NCI-H774 (cell line): ENCODE data around the gene SPPL2B.
A peak's percentile ranks its signal among the peaks of the same experiment; 100 is the strongest.

Experiments used
- DNase-seq: peaks from one replicate; lab custom pipeline; 2025; lab: John Stamatoyannopoulos, UW

SPPL2B gene

DNA sequence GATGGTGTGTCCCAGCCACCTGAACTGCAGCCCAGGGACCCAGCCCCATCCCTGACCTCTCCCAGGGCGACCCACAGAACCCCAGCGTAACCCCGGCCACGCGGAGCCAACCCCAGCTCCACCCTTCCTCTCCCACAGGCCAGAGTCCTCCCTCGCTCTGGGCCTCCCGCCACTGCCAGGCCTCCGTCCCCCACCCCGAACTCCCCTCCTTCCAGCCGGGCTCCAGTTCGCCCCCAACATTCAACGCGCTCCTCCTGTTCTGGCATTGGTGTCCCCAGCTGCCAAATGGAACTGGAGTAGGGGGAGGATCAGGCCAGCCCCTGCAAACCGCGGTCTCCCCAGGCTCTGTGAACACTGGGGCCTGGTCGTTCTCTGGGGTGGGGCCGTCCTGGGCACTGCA lies 28.0 kb upstream of the SPPL2B start:
- DNase-seq = no peak

GRCh38 chr19:2302319-2303210 lies 25.9 kb upstream of the SPPL2B start:
- no peak for DNase-seq

DNA sequence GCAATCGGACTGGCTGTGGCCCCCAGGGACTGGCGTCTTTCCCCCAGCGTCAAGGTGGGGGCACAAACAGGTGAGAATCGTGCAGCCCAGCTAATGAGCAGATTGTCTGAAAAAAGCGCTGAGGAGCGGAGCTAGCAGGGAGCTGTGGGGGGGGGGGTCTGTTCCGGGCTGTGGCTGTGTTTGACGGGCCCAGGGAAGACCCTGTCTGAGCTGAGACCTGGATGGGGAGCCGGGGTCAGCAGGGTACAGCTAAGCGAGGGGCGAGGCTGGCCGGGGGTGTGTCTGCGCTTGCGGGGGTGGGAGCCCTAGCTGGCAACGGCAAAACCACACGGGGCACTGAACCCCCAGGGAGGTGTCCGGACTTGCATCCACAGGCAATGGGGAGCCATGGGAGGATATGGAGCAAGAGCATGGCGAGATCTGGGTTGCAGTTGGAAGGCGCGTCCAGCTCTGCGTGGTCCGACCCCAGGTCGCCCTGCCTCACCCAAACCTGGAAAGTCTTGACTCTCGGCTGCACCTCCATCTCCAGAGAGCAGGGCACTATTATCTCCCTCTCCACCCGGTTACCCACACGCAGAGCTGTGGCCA lies 25.2 kb upstream of the SPPL2B start:
- no peak for DNase-seq

- DNase-seq = no peak
These were observed 22.8 kb upstream of the SPPL2B start for GRCh38 chr19:2305452-2306280.

- no peak for DNase-seq
These were observed 22.1 kb upstream of the SPPL2B start for GRCh38 chr19:2306281-2306806.

- DNase-seq = no peak
These were observed 21.5 kb upstream of the SPPL2B start for GRCh38 chr19:2306971-2307370.

- DNase-seq = no peak
These were observed 20.9 kb upstream of the SPPL2B start for GRCh38 chr19:2307518-2308012.

DNA sequence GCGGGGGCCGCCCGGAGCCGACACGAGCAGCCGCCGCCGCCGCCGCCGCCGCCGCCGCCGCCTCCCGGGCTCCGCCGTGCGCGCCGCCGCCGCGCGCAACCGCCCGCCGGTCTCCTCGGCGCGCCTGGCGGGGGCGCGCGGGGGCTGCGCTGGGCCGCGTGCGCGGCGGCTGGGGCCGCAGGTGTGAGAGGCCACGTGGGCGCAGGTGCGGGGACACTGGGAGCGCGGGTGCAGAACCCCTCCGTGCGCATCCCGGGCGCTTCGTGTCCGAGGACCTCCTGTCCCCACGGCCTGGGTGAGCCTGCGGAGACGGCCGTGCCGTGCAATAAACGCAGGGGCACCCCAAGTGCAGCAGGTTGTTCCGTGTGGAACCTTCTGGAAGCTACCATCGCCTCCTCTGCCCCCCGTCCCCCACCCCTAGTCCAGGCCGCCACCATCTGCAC lies 20.3 kb upstream of the SPPL2B start, which contains the start of gene LINGO3:
Gene LINGO3 (minus strand): TSS at position 41 of the 443 bp plus-strand sequence. CDS start 16,378 bp downstream, outside the sequence.
- DNase-seq = peak; percentile 6

GRCh38 chr19:2309734-2310362 lies 18.6 kb upstream of the SPPL2B start:
- no peak for DNase-seq

DNA sequence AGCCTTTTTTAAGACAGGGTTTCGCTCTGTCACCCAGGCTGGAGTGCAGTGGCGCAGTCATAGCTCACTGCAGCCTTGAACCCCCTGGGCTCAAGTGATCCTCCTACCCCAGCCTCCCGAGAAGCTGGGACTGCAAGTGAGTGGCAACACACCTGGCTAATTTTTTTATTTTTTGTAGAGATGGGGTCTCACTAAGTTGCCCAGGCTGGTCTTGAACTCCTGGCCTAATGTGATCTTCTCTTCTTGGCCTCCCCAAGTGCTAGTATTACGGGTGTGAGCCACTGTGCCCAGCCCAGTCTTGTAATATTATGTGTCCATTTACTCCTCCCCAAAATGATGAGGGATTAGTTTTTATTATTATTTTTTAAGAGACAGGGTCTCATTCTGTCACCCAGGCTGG lies 17.4 kb upstream of the SPPL2B start:
- no peak for DNase-seq

GRCh38 chr19:2312820-2313501 lies 15.5 kb upstream of the SPPL2B start:
- no peak for DNase-seq

- no peak for DNase-seq
These were observed 13.2 kb upstream of the SPPL2B start for GRCh38 chr19:2315121-2315817.

GRCh38 chr19:2315818-2316353 lies 12.6 kb upstream of the SPPL2B start:
- DNase-seq = no peak

DNA sequence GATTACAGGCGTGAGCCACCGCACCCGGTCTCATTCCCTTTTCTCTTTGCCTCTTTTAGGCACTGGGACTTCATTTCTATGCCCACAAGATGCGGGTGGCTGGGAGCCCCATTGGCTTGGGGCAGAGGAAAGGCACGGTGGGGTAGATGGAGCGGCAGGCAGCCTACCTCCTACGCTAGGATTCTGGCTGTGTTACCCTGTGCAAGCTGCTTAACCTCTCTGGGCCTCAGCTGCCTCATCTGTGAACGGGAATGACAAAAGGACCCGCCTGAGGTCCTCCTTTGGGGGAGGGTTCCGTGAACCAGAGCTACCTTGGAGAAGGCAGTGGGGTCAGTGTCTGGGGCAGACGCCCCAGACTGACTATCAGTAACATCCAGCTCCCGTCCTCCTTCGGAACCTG lies 11.2 kb upstream of the SPPL2B start:
- DNase-seq = no peak

GRCh38 chr19:2317756-2318155 lies 10.7 kb upstream of the SPPL2B start:
- no peak for DNase-seq

- no peak for DNase-seq
These were observed 9.6 kb upstream of the SPPL2B start for GRCh38 chr19:2318923-2319322.

DNA sequence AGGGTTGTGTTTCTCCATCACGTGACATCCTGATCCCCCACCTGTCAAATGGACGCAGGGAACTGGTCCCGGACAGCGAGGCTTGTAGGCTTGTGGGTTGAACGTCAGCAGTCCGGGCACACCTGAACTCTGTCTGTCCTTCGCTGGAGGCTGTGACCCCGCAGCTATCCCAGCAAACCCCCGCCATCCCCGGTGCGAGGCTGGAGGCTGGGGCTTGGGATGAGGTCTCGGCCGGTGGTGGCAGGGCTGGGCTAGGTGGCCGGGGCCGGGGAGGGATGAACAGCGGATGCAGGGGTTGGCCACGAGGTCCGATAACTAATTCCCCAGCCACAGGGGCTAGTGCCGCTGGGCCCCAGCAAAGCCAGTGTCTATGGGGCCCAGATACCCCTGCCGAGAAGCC lies 8.9 kb upstream of the SPPL2B start:
- DNase-seq = no peak

GRCh38 chr19:2320049-2320448 lies 8.4 kb upstream of the SPPL2B start:
- no peak for DNase-seq

- DNase-seq = no peak
These were observed 7.5 kb upstream of the SPPL2B start for GRCh38 chr19:2320939-2321338.
